Kidney epithelial cell (primary cell): ENCODE measurements around the gene HMBS. TPM values are rescaled to one million over a fixed set of nuclear protein-coding genes. Genes with fewer than 3 reads are reported as not detected.

Experiments used
- DNase-seq: peaks from one replicate; pipeline ENCODE4 v3.0.0-alpha.2; 2010; ENCODE audit warnings: low read depth
- H3K27me3 ChIP-seq: 2 replicates; pipeline ENCODE4 v1.6.0; 2011; ENCODE audit warnings: low read length; ENCODE audit not compliant: control insufficient read depth, insufficient read depth
- H3K36me3 ChIP-seq: 2 replicates; pipeline ENCODE4 v1.5.1; 2011; ENCODE audit warnings: low read length; ENCODE audit not compliant: control insufficient read depth, insufficient read depth
- H3K4me3 ChIP-seq: 2 replicates; pipeline ENCODE4 v1.5.1; 2011; ENCODE audit warnings: low read depth, mild to moderate bottlenecking, control low read depth, low read length
- CTCF ChIP-seq: IDR thresholded peaks from 2 replicates; pipeline ENCODE4 v1.5.1; 2011; ENCODE audit warnings: mild to moderate bottlenecking, moderate library complexity, low read length, control low read depth, inconsistent platforms; ENCODE audit not compliant: insufficient read depth, poor library complexity, severe bottlenecking
- total RNA-seq: library from RNA; depleted of rRNA; stranded (reverse); fragments of >200 nt; gene quantifications from 2 replicates; pipeline ENCODE4 v1.2.3, GENCODE V29; 2015

The HMBS gene
- total RNA-seq, 1 donor from 2014 or later, result 27.7 TPM

GRCh38 chr11:119121008-119121810 lies 36.5 kb downstream of the HMBS start, which contains the start of gene HINFP:
Gene HINFP (plus strand): TSS chr11:119121580. CDS start chr11:119126945, 5,365 bp downstream.
- H3K4me3 ChIP-seq, result peak within 1 kb of the TSS; percentile 78
- no peaks in the 10 kb centered on the region for H3K36me3 ChIP-seq
- no peak for TF ChIP-seq CTCF
- DNase-seq, result peak; percentile 96
- H3K27me3 ChIP-seq, result no peaks in the 10 kb centered on the region

- H3K36me3 ChIP-seq, result no peaks in the 10 kb centered on the region
- no peak for TF ChIP-seq CTCF
- no peaks in the 10 kb centered on the region for H3K27me3 ChIP-seq
- no peak for DNase-seq
- H3K4me3 ChIP-seq, result peak overlapping the region; percentile 78
Measured at GRCh38 chr11:119121811-119122124, 37.1 kb downstream of the HMBS start.

GRCh38 chr11:119125821-119126220 lies 41.1 kb downstream of the HMBS start:
- H3K27me3 ChIP-seq, result no peaks in the 10 kb centered on the region
- DNase-seq, result no peak
- H3K4me3 ChIP-seq, result no peak overlapping the region
- TF ChIP-seq CTCF, result no peak
- no peaks in the 10 kb centered on the region for H3K36me3 ChIP-seq

GRCh38 chr11:119126675-119127268 lies 42.1 kb downstream of the HMBS start:
- no peak for DNase-seq
- H3K36me3 ChIP-seq, result no peaks in the 10 kb centered on the region
- H3K27me3 ChIP-seq, result no peaks in the 10 kb centered on the region
- no peak overlapping the region for H3K4me3 ChIP-seq
- no peak for TF ChIP-seq CTCF

GRCh38 chr11:119130662-119131061 lies 46.0 kb downstream of the HMBS start:
- peaks cover 1% of the 10 kb centered on the region for H3K36me3 ChIP-seq
- DNase-seq, result no peak
- H3K4me3 ChIP-seq, result no peak overlapping the region
- H3K27me3 ChIP-seq, result no peaks in the 10 kb centered on the region
- TF ChIP-seq CTCF, result no peak
